Measurements from ENCODE around the gene CASR.

Gene CASR

GRCh38 chr3:122215592-122216298, 32.3 kb downstream of the CASR start:
- DNase-seq, result no peak

DNA sequence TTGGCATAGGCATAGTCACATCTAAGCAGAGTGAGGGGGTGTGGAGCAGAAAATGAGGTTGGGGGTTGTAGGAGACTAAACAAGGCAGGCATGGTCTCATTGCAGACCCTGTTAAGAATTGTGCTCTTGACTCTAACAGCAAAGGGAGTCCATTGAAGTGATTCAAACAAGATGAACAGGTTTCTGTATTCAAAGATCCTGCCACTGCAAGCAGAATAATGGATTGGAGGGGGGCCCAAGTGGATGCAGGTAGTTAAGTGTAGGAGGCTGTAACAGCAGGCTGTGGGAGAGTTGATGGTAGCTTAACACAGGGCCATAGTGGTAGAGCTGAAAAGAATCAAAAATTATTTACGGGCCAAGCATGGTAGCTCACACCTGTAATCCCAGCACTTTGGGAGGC, 34.4 kb downstream of the CASR start:
- no peak for DNase-seq

GRCh38 chr3:122219242-122219872, 35.9 kb downstream of the CASR start:
- no peak for DNase-seq

DNA sequence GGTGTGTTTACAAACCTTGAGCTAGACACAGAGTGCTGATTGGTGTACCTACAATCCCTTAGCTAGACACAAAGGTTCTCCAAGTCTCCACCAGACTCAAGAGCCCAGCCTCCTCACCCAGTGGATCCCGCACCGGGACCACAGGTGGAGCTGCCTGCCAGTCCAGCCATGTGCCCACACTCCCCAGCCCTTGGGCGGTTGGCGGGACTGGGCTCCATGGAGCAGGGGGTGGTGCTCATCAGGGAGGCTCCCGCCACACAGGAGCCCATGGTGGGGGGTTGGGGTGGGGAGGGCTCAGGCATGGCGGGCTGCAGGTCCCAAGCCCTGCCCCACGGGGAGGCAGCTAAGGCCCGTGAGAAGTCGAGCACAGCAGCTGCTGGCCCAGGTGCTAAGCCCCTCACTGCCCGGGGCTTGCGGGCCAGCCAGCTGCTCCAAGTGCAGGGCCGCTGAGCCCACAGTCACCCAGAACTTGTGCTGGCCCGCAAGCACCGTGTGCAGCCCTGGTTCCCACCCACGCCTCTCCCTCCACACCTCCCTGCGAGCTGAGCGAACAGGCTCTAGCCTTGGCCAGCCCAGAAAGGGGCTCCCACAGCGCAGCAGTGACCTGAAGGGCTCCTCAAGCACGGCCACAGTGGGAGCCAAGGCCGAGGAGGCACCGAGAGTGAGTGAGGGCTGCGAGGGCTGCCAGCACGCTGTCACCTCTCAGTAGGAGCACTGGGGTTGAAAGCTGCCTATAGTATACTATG, 43.7 kb downstream of the CASR start:
- DNase-seq, result no peak

DNA sequence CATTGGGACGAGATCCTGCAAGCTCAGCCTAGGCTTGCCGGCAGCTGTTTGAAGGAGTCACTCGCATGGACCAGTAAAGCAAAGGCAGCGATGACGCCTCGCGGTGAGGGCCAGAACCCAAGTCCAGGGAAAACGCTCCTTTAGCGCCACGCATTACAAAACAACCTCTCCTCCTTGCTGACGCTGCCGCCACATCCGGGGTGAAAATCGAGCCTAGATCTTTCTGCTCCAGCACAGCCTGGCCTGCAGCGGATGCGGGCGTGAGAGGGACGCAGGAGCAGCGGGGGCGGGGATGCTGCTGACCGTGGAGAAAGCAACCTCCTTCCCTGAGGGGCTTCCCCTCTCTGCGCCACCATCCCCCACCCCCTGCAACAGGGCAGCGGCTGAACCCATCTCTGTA, 46.7 kb downstream of the CASR start:
- no peak for DNase-seq

DNA sequence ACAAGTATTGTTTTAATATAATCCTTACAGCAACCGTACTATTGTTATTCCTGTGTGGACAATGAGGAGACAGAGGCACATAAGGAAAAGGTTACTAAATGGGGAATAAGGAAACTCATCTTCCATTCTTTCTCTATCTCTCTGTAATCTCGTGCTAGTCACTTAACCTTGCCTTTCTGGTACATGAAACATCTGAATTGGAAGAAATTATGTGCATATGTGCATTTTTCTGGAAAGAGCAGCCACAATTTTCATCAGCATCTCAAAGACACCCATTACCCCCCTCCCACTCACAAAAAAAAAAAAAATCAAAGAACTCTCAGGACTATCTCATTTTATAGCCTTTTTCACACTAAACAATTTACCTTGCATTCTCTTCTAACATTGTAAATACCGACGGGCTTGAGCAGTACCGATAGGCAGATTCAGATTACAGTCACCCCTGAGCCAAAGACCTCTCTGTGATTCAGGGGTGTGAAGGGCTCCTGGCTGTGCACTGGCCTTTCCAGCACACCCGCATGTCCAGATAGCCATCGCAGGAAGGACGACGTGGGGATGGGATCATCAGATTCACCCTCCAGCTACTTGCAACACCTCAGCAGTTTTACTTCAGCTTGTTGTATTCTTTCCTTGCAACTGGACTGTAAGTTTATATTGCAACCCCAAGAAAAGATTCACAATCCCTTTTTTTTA, 48.1 kb downstream of the CASR start:
- no peak for DNase-seq

DNA sequence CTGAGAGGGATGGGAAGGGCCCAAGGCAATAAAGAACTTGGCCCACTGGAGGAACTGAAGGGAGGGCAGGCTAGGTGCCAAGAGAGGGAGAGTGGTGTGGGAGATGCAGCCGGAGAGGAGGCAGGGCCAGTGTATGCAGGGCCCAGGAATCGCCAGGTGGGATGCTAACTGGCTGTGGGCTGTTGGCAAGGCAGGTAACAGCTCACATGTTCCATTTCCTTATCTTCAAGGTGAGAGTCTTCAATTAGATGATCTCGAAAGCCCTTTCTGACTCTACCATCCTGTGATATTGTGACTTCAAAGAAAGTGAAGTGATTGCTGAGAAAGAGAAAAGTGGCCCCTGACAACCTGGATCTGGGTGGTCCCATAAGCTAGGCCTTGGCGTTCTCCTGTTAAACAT, 49.0 kb downstream of the CASR start:
- DNase-seq, result no peak

GRCh38 chr3:122233101-122233952, 49.9 kb downstream of the CASR start:
- DNase-seq, result no peak

DNA sequence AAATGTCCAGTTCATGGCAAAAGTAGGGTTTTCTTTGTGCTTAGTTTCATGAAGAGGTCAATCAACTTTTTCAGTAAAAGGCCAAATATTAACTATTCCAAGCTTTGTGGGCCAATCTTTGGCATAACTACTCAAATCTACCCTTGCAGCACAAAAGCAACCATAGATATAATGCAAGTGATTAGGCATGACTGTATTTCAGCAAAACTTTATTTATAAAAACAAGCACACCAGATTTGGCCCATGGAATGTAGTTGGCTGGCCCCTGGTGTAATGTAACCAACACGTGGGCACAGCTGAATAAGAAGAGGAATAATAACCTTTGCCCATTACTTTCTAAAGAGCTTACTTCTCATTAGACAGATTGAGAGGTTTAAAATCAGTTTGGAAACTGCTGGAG, 50.6 kb downstream of the CASR start:
- DNase-seq, result no peak

DNA sequence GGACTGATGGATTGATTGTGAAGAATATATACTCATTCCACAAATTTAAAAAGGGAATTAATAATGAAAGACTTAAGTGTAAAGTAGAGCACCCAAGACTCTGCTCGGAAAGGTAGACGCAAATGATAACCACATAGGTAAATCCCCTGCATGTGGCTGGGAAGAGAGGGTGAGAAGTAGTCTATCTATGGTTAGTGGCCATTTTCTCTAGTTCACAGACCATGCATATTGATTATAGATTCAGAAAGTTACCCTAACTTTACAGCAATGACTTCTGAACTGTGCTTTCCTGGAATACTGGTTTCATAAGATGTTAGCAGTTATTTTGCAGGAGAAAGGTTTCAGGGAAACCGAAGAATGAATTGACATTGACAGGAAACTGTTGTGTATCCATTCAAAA, 51.7 kb downstream of the CASR start:
- DNase-seq, result no peak

DNA sequence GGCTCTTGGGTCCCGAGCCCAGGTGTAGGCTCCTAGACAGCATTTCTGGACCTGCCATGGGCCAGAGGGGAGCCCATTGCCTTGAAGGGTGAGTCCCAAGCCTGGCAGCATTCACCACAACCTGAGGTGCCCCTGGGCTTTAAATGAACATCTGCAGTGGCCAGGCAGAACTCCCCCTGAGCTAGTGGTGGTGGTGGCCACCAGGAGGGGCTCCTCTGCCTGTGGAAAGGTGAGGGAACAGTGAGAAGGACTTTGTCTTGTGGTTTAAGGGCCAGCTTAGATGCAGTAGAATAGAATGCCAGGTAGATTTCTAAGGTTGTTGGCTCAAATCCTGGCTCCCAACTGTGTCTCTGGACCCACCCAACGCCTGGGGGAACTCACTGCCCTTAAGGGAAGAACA, 55.6 kb downstream of the CASR start:
- no peak for DNase-seq

DNA sequence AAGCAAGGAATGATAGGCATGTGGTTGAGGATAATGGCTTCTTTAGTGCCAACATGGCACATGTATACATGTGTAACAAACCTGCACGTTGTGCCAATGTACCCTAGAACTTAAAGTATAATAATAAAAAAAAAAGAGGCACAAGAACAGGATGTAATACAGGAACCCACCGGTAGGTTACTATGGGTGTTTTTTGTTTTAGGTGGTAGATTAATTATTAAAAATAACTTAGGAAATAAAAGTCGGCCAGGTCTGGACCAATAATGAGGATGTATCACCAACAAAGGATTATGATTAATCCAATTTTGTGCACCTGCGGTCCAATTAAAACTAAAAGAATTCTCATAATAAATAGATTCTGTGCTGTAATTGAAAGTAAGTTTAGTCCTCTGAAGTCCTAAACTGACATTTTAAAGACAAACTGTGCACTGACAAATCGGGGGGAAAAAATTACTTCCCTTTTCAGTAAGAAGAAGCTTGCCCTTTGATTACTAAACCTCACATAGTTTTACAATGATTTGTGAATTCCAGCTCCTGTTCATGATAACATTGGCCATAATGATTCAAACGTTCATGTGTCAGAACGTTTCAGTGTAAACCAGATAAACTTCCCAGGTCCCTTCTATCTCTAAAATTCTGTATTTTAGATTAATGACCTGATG, 62.2 kb downstream of the CASR start:
- no peak for DNase-seq

- no peak for DNase-seq
Measured at GRCh38 chr3:122246199-122246598, 62.7 kb downstream of the CASR start.

GRCh38 chr3:122247087-122247824, 63.8 kb downstream of the CASR start:
- DNase-seq, result no peak

DNA sequence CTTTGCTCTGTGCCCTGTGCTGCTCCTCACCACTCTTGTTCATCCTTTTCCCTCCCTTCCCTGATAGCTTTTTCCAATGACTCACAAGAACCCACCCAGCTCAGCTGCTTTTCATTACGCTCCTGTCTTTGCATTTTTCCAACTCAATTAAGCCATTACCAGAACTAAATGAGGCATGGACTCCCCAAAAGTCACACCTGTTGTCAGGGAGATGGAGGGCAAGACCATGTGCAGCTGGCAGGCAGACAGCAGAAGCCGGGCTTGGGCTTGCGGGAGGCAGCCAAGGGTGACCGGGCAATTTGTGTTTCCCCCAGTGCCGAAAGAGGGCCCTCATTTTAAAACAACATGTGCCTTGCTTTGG, 64.3 kb downstream of the CASR start:
- no peak for DNase-seq

- DNase-seq, result no peak
Measured at GRCh38 chr3:122251428-122251827, 68.0 kb downstream of the CASR start.

- DNase-seq, result no peak
Measured at GRCh38 chr3:122253581-122253980, 70.1 kb downstream of the CASR start.

DNA sequence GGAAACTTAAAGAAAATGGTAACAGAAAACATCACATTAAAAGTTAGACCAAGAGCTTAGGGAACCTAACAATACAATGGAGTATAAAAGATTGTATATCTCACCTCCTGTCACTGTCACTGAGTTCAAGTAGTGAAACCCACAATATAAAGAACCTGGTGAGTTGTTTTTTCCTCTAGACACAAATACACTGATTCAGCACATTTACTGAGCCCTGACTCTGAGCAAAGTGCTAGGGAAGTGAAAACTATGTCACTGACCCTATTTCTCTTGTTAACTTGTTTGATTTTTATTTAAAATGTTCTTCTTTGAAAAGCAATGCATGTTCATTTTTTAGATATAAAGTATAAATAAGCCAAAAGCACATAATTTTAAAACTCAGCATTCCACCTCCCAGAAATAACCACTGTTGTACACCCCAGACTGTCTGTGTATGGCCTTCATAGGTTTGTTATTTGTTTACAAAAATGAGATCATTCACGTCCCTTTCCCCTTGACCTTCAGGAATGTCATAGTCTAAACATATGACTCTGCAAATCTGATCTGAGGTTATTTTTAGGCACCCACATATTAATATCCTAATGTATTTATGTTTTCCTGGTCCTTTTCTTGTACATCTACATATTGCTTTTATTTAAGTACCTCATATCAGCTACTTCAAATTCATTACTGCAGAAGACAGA, 72.4 kb downstream of the CASR start:
- DNase-seq, result no peak

DNA sequence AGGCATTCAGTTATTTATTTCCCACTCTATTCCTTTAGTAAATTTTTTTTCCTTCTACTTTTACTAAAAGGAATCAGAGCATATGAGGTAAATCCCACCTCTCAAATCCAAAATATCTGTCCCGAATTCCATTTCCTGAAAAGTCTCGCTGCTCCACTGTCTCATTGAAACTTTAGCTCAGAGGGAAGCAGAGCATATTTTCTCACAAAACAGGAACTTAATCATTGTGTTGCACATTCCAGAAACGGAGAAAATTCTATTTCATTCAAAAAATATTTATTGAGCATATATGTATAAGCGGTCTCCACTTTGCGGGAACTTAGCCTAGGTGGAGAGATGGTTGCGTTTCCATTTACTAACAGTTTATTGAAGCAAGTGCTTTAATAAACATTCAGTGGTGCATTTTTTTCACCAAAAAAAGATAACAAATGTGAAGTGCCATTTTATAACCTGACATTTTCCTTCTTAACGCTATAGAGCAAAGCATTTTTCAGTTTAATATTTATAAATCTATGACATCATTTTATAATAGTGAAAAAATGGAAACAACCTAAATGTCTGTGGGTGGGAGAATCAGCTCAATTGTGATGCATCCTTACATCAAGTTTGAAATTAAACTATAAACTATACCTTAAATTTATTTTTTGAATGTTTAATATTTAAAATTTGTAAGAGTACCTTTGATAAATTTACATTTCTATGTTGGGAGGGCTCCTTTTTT, 74.3 kb downstream of the CASR start:
- DNase-seq, result no peak

DNA sequence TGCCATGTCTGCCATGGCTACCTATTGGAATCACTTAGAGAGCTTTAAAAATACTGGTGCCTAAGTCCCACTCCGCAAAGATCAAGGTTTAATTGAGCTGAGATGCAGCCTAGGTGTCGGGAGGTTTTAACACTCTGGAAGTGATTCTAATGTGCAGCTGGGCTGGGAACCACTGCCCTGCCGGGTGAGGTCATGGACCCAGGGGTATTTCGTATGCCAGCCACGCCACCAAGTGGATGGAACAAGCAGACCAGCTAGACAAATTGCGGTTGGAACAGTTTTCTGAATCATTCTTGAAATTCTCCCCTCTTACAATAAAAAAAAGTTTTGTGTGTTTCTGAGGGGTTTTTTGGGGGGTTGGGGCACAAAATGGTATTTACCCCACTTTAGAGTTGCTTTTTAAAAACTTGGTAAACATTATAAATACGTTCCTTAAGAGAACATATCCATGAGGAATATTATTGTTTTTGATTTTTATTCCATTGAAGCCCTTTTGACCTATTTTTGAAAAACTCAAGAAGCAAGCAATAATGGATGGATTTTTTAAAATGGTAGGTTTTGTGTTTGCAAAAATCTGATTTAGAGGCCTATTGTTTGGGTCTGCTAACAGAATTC, 75.4 kb downstream of the CASR start:
- peak; percentile 9 for DNase-seq
